GM12891 (cell line): ENCODE data around the gene ACSM4. TPM values are rescaled to one million over a fixed set of nuclear protein-coding genes. Genes with fewer than 3 reads are reported as not detected.
"Not testable (repeated sequence)": the region's sequence is repeated elsewhere in the genome, so short reads cannot be mapped to it uniquely, and the experiment has no call there.

Experiments
- DNase-seq: peaks from one replicate; pipeline ENCODE4 v3.0.0; 2011; ENCODE audit warnings: low spot score; ENCODE audit not compliant: insufficient read length
- FAIRE-seq: peaks from 2 replicates; lab custom pipeline; 2011; peaks lifted over from hg19 to GRCh38; lab: Jason Lieb, UNC
- PAX5 ChIP-seq: IDR thresholded peaks from 2 replicates; pipeline ENCODE4 v1.6.1; 2011; ENCODE audit warnings: low read length, moderate library complexity, mild to moderate bottlenecking; ENCODE audit not compliant: insufficient read depth, severe bottlenecking
- POLR2A ChIP-seq: IDR thresholded peaks from 2 replicates; pipeline ENCODE4 v1.6.1; 2011; ENCODE audit warnings: low read depth, low read length, control low read depth
- POLR2AphosphoS5 ChIP-seq: IDR thresholded peaks from 2 replicates; pipeline ENCODE4 v1.6.1; 2011; ENCODE audit warnings: low read depth, low read length, control low read depth
- POU2F2 ChIP-seq: IDR thresholded peaks from 2 replicates; pipeline ENCODE4 v1.6.1; 2011; ENCODE audit warnings: low read depth, mild to moderate bottlenecking, control low read depth, low read length, moderate library complexity
- SPI1 ChIP-seq: IDR thresholded peaks from 2 replicates; pipeline ENCODE4 v1.6.1; 2011; ENCODE audit warnings: low read depth, low read length, control low read depth
- TAF1 ChIP-seq: IDR thresholded peaks from 2 replicates; pipeline ENCODE4 v1.6.1; 2011; ENCODE audit warnings: low read depth, low read length, control low read depth
- polyA plus RNA-seq: library from polyadenylated mRNA; unstranded; fragments of >200 nt; gene quantifications from one replicate; pipeline ENCODE4 v1.2.1, GENCODE V29; 2012; ENCODE audit warnings: low read depth, missing spikeins, inconsistent platforms; ENCODE audit not compliant: missing spikeins

ACSM4 gene
- not detected for polyA plus RNA-seq

GRCh38 chr12:7303772-7304171 is at the start of gene ACSM4:
Gene ACSM4 (plus strand): TSS chr12:7304072. CDS start chr12:7304332, 260 bp downstream.
- FAIRE-seq (no peak), DNase-seq (no peak)
- TF ChIP-seq TAF1 (no peak), POLR2AphosphoS5 (no peak), POLR2A (no peak), POU2F2 (no peak), SPI1 (no peak), PAX5 (no peak)

- TF ChIP-seq SPI1 (no peak), POU2F2 (no peak), TAF1 (no peak), POLR2AphosphoS5 (no peak), POLR2A (no peak), PAX5 (no peak)
- no peak for DNase-seq
- no peak for FAIRE-seq
Observed at GRCh38 chr12:7259060-7259459, 44.8 kb upstream of the ACSM4 start.

- DNase-seq: no peak
- TF ChIP-seq POLR2AphosphoS5: no peak
- TF ChIP-seq SPI1: no peak
- TF ChIP-seq POLR2A: no peak
- no peak for TF ChIP-seq POU2F2
- no peak for TF ChIP-seq TAF1
- no peak for TF ChIP-seq PAX5
- FAIRE-seq: no peak
Observed at GRCh38 chr12:7264538-7264937, 39.3 kb upstream of the ACSM4 start.

- DNase-seq (no peak), FAIRE-seq (no peak)
- no peak for TF ChIP-seq PAX5
- no peak for TF ChIP-seq POLR2AphosphoS5
- no peak for TF ChIP-seq TAF1
- TF ChIP-seq SPI1: no peak
- no peak for TF ChIP-seq POU2F2
- TF ChIP-seq POLR2A: no peak
Observed at GRCh38 chr12:7265251-7265650, 38.6 kb upstream of the ACSM4 start.

GRCh38 chr12:7269273-7269672 is 34.6 kb upstream of the ACSM4 start:
- TF ChIP-seq POU2F2 (no peak), TAF1 (no peak)
- FAIRE-seq: no peak

GRCh38 chr12:7271893-7272514 is 31.9 kb upstream of the ACSM4 start:
- TF ChIP-seq POU2F2: no peak
- no peak for TF ChIP-seq TAF1
- TF ChIP-seq PAX5: no peak
- TF ChIP-seq POLR2AphosphoS5: no peak
- TF ChIP-seq POLR2A: no peak
- TF ChIP-seq SPI1: no peak
- DNase-seq (no peak), FAIRE-seq (no peak)

More at GRCh38 chr12:7269273-7269672, 34.6 kb upstream of the ACSM4 start:
- no peak for DNase-seq

GRCh38 chr12:7275482-7275881 is 28.4 kb upstream of the ACSM4 start:
- not testable (repeated sequence) for DNase-seq, FAIRE-seq

GRCh38 chr12:7282844-7283243 is 21.0 kb upstream of the ACSM4 start:
- DNase-seq (no peak), FAIRE-seq (no peak)
- TF ChIP-seq POLR2AphosphoS5 (no peak), SPI1 (no peak), POLR2A (no peak), TAF1 (no peak), PAX5 (no peak), POU2F2 (no peak)

GRCh38 chr12:7289743-7290142 is 14.1 kb upstream of the ACSM4 start:
- FAIRE-seq: no peak

GRCh38 chr12:7290588-7290987 is 13.3 kb upstream of the ACSM4 start:
- not testable (repeated sequence) for DNase-seq, FAIRE-seq

More at GRCh38 chr12:7289743-7290142, 14.1 kb upstream of the ACSM4 start:
- DNase-seq: no peak
- no peak for TF ChIP-seq TAF1
- TF ChIP-seq SPI1: no peak
- no peak for TF ChIP-seq POLR2A
- no peak for TF ChIP-seq POLR2AphosphoS5
- TF ChIP-seq POU2F2: no peak
- no peak for TF ChIP-seq PAX5

- FAIRE-seq (no peak), DNase-seq (no peak)
- TF ChIP-seq TAF1 (no peak), SPI1 (no peak), PAX5 (no peak), POLR2AphosphoS5 (no peak), POU2F2 (no peak), POLR2A (no peak)
Observed at GRCh38 chr12:7292300-7292699, 11.6 kb upstream of the ACSM4 start.
